Adrenal gland (tissue), 12 donors: ENCODE results near the gene SOX10. TPM values are rescaled to one million over a fixed set of nuclear protein-coding genes. Genes with fewer than 3 reads are reported as not detected.

Experiments used
- DNase-seq, 7 donors: peaks; one replicate each; pipeline ENCODE4 v3.0.0-alpha.2; 2019 to 2020
- H3K27ac ChIP-seq, 5 donors: fragments of 200-600 bp; sonication (generic) in 4 of 5; 1 replicate in 3 of 5; 2 replicates in 2 of 5; pipeline versions ENCODE4 v1.5.1 to v1.8.0; 2016 to 2020; ENCODE audit warnings: mild to moderate bottlenecking in 1 of 5
- H3K27me3 ChIP-seq: fragments of 200-600 bp; 2 replicates; pipeline ENCODE4 v1.8.0; 2021
- H3K36me3 ChIP-seq, 2 donors: fragments of 200-600 bp; replicated peaks in 1 of 2; 1 replicate in 1 of 2; 2 replicates in 1 of 2; pipeline versions ENCODE4 v1.5.1 to v1.8.0; 2018 to 2022
- H3K4me1 ChIP-seq, 2 donors: fragments of 200-600 bp; replicated peaks in 1 of 2; 1 replicate in 1 of 2; 2 replicates in 1 of 2; pipeline versions ENCODE4 v1.5.1 to v1.8.0; 2018 to 2021
- H3K4me3 ChIP-seq, 4 donors: fragments of 200-600 bp; sonication (generic) in 3 of 4; one replicate each; pipeline ENCODE4 v1.5.1; 2016 to 2018
- H3K9me3 ChIP-seq, 3 donors: fragments of 200-600 bp; sonication (generic) in 1 of 3; replicated peaks in 1 of 3; 1 replicate in 2 of 3; 2 replicates in 1 of 3; pipeline versions ENCODE4 v1.5.1 to v1.8.0; 2016 to 2021
- POLR2A ChIP-seq, 2 donors: fragments of 450-650 bp; IDR thresholded peaks; one replicate each; pipeline ENCODE4 v1.6.1; 2017; ENCODE audit warnings: antibody characterized with exemption in 2 of 2, mild to moderate bottlenecking in 2 of 2, moderate library complexity in 1 of 2
- WGBS, 4 donors: extraction: QIAGEN DNeasy Blood & Tissue Kit in 2 of 4; methylation state at CpG; one replicate each; pipeline versions ENCODE4 v1.1.5 to v1.1.7; 2013 to 2017; 5-methylcytosine and 5-hydroxymethylcytosine counted together
- intact Hi-C, 2 donors: fragments of 100-400 bp; cut with DNase I; formaldehyde crosslinking; loops; one replicate each; pipeline versions ENCODE4 v1.14.1 to v1.15.0; 2022 to 2023
- polyA plus RNA-seq, 3 donors: library from polyadenylated mRNA; stranded (reverse); fragments of 200-250 nt in 2 of 3; fragments of 350-450 nt in 1 of 3; fragmentation: Illumina TruSeq in 1 of 3; extraction: RNeasy Lipid Tissue Mini Kit (QIAGEN cat#74804) in 1 of 3; gene quantifications; one replicate each; pipeline ENCODE4 v1.2.3, GENCODE V29; 2013 to 2014
- total RNA-seq, 9 donors: library from RNA; depleted of rRNA in 4 of 9; stranded (reverse); fragments of >200 nt in 4 of 9; fragments of 120-200 nt in 1 of 9; fragmentation: NEBNext Ultra II Directional in 1 of 9; extraction: Animal tissue kit (Norgen Biotek cat#: 25700) in 1 of 9; gene quantifications; one replicate each; pipeline versions ENCODE4 v1.1.0 to v1.2.4, GENCODE V29; 2013 to 2023
- TF ChIP-seq, protein P1 (sequence below), 6 experiments: fragments of 450-650 bp in 4 of 6; fragments of 200-600 bp in 2 of 6; sonication (generic) in 1 of 6; IDR thresholded peaks; 1 replicate in 5 of 6; 2 replicates in 1 of 6; pipeline versions ENCODE4 v1.5.1 to v1.8.0; 2016 to 2021; ENCODE audit warnings: antibody characterized with exemption in 6 of 6, mild to moderate bottlenecking in 2 of 6, moderate library complexity in 1 of 6
- donor health status: healthy with polysubstance abuse.
- donor health status: Bipolar disorder and iron deficiency.
- donor health status: DM: yes; HTN: yes; CAD: no.
- donor health status: DM: no; HTN: no; CAD: no.
- donor health status: DM: no; HTN: no; CAD: no.
- donor health status: DM: yes; HTN: yes; CAD: no.

SOX10 gene
- total and polyA plus RNA-seq, 12 donors, result 0.16 to 5.4 (median 0.78) TPM; not detected in 1

DNA sequence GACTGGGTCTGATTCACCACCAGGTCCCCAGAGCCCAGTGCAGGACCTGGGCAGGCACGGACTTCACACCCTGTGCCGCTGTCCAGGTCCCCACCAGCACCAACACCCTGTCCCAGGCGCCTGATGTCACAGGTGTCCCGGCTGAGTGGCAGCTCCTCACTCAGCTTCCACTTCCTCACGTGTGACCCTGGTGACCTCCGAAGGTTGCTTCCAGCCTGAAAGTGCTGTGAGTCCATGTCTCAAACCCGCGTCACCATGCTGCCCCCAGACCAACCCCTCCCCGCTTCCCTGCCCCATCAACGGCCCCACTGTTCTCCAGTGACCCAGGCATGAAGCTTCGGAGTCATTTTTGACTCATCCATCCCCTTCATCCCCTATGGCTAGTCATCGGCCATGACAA is 47.1 kb upstream of the SOX10 start:
- H3K4me3 ChIP-seq, result no peak overlapping the region
- H3K9me3 ChIP-seq, result no peaks in the 10 kb centered on the region
- intact Hi-C loops, result no loop called here
- H3K4me1 ChIP-seq, result peaks cover 16 to 20% of the 10 kb centered on the region in 2 donors
- DNase-seq, result no peak
- no peak for TF ChIP-seq POLR2A (IDR thresholded peaks at IDR 0.05)
- TF ChIP-seq, protein P1, sequence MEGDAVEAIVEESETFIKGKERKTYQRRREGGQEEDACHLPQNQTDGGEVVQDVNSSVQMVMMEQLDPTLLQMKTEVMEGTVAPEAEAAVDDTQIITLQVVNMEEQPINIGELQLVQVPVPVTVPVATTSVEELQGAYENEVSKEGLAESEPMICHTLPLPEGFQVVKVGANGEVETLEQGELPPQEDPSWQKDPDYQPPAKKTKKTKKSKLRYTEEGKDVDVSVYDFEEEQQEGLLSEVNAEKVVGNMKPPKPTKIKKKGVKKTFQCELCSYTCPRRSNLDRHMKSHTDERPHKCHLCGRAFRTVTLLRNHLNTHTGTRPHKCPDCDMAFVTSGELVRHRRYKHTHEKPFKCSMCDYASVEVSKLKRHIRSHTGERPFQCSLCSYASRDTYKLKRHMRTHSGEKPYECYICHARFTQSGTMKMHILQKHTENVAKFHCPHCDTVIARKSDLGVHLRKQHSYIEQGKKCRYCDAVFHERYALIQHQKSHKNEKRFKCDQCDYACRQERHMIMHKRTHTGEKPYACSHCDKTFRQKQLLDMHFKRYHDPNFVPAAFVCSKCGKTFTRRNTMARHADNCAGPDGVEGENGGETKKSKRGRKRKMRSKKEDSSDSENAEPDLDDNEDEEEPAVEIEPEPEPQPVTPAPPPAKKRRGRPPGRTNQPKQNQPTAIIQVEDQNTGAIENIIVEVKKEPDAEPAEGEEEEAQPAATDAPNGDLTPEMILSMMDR (IDR thresholded peaks at IDR 0.05), result no peak
- 87 to 95% (median 93%) methylated on average over 10 to 12 of the region's 12 CpGs for WGBS, 4 donors
- no peaks in the 10 kb centered on the region for H3K27me3 ChIP-seq
- H3K27ac ChIP-seq, result no peak overlapping the region
- H3K36me3 ChIP-seq, result no peaks in the 10 kb centered on the region

DNA sequence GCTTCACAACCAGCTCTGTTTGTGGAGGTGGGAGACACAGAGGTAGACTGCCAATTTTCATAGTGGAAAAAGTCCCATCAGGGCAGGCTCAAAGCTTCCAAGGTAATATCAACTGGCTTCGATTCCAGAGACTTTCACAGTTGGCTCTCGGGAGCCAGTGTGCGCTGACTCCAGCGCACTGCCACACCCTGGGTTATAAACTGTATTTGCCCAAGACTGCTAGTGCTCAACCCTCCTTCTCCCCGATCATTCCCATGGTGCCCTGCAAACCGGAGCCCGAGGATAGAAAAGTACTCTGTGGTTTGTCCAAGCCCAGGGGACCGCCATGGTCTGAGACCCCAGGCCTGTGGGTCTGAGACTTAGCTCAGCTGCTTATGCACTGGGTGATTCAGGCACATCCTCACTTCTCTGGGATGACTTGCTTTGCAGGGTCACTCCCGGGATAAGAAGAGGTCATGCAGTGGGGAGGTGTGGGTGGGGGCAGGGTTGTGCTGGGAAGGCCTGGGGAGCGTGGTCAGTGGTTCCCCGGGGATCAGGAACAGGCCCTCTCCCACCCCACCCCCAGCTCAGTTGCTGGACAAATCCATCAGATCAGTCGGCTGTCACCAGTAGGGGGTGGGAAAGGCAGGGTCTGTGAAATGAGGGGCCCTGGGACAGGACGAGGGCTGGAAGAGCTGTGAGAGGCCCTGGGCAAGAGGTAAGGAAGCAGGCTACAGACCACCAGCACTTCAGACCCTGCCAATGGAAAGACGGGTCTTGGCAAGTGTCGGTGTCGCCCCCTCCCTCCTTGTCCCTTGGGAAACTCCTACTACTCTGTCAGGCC is 46.2 kb upstream of the SOX10 start:
- no peaks in the 10 kb centered on the region for H3K36me3 ChIP-seq
- H3K9me3 ChIP-seq, result no peaks in the 10 kb centered on the region
- no peak for DNase-seq
- TF ChIP-seq POLR2A (IDR thresholded peaks at IDR 0.05), result no peak
- TF ChIP-seq, protein P1 (IDR thresholded peaks at IDR 0.05), result no peak
- no peak overlapping the region for H3K27ac ChIP-seq
- H3K4me3 ChIP-seq, result no peak overlapping the region
- WGBS, 4 donors, result 75 to 82% (median 78%) methylated on average over 13 to 16 of the region's 16 CpGs
- intact Hi-C loops, result no loop called here
- peaks cover 16 to 20% of the 10 kb centered on the region in 2 donors for H3K4me1 ChIP-seq
- no peaks in the 10 kb centered on the region for H3K27me3 ChIP-seq

- Histone ChIP-seq H3K36me3 (no peaks in the 10 kb centered on the region), H3K4me3 (no peak overlapping the region), H3K4me1 (peaks cover 16 to 17% of the 10 kb centered on the region in 2 donors), H3K27ac (no peak overlapping the region), H3K9me3 (no peaks in the 10 kb centered on the region), H3K27me3 (no peaks in the 10 kb centered on the region)
- DNase-seq, result no peak
- intact Hi-C loops, result no loop called here
- TF ChIP-seq, protein P1 (IDR thresholded peaks at IDR 0.05), result no peak
- TF ChIP-seq POLR2A (IDR thresholded peaks at IDR 0.05), result no peak
- WGBS, 4 donors, result 72 to 80% (median 77%) methylated on average over 4 to 5 of the region's 5 CpGs
Measured at GRCh38 chr22:38029901-38030300, 45.5 kb upstream of the SOX10 start.

DNA sequence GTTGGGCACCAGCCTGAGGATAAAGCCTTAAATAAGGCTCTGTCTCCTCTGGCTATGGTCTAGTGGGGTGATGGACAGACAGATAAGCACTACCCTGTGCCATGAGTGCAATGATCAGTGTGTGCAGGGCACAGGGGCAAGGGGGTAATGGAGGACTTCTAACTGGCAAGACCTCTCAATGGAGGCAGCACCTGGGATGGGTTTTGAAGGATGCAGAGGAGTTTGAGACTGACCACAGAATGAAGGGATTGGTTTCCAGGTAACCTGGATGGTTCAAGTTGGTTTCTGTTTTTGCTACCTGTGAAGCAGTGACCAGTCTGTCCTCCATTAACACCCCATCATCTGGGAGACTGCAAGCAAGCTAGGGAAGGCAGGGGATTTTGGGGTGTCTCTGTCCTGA is 45.0 kb upstream of the SOX10 start:
- Histone ChIP-seq H3K4me3 (no peak overlapping the region), H3K4me1 (peaks cover 11 to 12% of the 10 kb centered on the region in 2 donors), H3K9me3 (no peaks in the 10 kb centered on the region), H3K36me3 (no peaks in the 10 kb centered on the region), H3K27me3 (no peaks in the 10 kb centered on the region), H3K27ac (no peak overlapping the region)
- intact Hi-C loops, result no loop called here
- no peak for DNase-seq
- TF ChIP-seq, protein P1 (IDR thresholded peaks at IDR 0.05), result no peak
- TF ChIP-seq POLR2A (IDR thresholded peaks at IDR 0.05), result no peak
